Dedifferentiated amniotic fluid mesenchymal stem cell (primary cell): ENCODE data around the gene DDX59.

Source experiments
- DNase-seq: peaks from one replicate; pipeline ENCODE4 v3.0.0-alpha.2; 2016; ENCODE audit errors: extremely low spot score

DDX59 gene

DNA sequence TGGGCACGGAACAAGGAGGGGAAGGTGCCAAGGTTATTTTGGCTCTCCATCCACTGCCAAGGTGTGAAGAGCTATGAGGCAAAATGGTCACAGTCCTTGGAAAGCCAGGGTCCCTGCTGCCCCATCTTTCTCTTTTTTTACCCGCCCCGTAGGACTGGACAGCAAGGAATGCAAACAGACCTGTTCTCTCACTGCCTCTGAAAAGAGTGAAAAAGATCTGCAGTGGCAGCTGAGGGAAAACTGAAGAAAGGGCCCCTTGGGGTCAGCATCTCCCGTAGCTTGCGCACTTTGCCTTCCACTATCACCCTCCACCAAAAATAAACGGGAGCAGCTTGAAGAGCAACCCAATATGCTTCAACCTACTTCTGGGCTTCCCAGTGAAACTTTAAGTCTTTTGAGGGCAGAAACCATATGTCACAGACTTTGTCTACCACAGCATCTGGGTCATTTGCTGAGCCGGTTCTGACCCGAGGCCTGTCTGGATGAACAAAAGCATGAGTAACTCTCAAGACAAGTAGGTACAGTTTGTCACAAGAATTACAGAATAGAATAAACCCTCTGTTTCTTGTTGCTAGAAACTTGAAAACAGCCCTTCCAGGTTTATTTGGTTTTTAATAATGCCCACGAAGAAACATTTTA lies 39.7 kb downstream of the DDX59 start:
- no peak for DNase-seq

DNA sequence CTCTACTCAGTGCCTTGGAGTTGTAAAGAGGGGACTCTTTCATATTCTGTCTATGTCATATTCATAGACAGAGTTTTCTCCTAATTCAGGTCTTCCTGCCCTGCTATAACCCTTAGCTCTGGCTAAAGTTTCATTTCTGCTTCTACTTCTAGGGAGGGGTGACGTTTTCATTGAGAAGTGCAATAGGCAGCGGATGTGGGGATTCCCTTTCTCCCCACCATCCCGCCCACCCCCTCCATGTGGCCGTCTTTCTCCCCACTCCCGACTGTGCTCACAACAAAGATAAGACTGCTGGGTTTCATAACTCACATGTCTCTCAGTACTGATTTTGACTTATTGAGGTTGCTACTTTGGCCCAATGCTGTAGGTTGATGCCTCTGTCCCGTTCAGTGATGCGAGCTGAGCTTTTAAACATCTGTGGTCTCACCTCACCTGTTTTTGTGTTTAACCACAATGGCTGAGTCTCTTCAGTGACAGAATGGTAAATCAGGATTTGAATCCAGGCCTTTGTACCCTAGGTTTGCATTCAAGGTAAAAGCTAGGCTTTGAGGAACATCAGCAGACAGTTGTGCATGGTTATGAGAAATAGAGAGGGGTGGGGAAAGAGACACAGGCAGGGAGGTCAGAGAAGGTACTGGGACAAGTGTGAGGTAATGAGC lies 41.4 kb downstream of the DDX59 start:
- no peak for DNase-seq

DNA sequence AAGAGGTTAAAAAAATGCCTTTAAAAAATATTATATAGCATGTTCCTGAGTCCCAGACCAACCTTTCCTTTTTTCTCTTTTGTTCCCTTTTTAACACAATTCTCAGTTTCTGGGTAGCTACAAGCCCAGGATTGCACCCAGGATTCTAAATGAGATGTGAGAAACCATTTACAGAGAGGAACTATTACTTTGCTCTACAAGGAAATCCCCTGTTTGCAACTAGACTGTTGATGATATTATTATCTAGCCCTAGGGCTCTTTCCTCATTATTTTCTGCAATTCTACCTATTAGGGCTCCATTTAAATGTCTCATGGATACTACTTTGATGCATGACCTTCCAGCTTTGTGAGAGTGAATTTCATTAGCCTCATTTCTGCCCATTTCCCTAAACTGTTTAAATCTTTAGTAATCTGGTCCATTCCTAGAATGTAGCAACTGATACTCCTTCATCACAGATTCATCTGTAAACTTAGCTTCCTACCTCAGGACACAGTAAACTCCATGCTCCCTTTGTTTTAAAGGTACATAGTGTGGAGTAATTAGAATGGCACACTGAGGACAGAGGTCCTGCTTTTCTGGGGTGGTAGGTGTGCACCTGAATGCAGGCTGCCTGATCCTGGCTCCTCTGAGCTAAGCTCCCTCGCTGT lies 42.0 kb downstream of the DDX59 start:
- DNase-seq, result no peak

DNA sequence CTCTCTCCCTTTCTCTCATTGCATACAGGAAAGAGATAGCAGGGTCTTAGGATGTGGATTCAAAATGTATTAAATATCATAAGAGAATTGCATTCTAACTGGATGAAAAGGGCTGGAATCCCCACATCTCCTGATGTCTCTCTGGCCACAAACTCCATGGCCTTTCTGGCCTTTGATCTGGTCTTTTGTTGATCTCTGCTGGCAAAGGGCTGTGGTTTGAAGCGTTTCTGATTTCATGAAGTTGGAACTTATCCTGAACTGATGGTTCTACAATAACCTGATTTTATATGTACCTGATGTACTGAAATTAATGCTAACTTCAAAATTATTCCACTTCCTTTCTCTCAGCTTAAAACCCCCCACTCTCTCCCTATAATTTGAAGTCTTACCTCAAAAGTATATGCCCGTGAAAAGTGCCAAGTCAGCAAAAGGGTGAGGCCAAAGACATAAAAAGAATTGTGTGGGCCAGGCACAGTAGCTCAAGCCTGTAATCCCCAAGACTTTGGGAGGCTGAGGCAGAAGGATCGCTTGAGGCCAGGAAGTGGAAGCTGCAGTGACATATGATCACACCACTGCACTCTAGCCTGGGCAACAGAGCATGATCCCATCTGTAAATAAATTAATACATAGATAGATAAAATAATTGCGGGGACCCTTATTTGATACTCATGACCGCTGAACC lies 42.7 kb downstream of the DDX59 start:
- DNase-seq, result no peak

DNA sequence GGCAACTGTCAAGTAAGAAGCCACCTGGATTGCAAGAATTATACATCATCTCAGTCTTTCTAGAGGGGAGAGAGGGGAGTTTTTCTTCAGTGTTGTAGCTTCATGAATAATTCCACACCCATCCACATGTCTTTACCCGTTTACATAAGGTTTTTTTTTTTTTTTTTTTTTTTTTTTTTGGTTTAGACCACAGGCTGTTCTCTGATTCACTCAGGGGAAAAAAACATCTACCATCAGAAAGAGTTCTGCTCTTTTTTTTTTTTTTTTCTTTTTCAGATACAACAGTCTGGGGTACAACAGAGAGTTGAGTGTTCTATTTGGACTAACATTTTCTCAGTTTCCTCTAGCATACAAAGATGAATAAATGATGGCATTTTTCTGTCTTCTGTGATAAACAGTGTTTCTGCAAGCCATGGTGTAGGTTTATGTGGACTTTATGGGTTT lies 44.3 kb downstream of the DDX59 start:
- DNase-seq, result no peak

DNA sequence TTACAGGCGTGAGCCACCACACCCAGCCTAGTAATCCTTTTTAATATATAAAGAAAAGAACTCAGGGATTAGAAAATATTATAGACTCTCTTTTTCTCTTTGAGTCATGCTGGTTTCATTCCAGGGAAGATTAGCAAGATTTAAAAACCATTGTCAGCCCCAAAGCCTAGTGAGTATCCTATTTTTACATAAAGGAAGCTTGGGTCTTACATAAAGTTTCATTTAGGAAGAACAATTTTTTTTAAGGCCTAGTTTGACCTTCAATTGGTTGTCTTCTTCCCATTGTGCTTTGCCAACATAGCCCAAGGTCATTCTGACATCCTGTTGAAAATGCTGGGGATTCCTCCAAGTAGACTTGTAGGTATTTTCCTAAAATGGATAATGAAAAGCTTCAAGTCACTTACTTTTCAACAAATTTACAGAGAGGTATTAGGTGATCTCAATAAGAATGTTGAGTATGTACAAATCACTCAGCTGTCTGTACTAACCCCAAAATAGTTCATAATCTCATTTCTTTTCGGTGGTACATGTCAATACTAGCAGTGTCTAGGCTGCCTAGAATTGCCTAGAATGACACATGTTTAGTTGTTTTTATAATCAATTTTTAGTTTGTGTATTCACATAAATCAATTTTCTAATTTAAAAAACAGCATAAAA lies 44.9 kb downstream of the DDX59 start:
- no peak for DNase-seq

DNA sequence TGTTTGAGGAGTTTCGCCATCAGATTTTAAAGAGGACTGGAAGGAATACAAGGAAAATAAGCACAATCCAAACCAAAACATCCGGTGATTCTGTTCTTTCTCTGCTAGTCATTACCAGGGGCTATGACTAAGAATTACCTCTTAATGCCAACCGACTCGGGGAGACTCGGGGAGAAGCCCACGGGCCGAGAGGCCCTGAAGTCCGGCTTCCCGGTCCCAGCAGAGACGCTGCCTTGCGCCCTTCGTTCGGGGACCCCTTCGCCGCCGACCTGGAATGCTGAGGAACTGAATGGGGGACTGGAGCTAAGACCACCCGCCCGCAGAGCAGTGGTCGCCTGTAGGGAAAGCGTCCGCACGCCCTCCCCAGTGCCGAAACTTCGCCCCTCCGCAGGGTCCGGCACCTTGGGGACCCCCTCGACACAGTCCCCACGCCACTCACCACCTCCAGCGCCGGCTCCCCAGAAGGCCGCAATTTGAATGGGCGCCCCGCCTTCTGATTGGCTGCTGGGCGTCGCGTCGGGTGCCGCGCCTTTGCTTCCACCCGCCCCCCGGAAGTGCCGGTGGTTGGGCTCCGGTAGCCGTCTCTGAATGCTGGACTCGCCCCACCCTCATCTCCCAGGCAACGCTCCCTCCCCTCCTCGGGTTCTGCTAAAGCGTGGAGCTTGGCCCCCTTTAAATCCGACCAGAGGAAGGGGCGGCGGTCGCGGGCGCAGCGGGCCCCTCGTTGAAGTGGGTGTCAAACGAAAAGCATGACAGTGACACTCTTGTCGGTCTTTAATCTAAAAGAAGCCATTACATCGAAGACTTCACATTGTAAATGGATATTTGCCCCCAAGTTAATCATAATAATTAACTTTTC lies 49.2 kb downstream of the DDX59 start, which contains the start of gene KIF14:
Gene KIF14, minus strand, starts transcription at position 479 of the 859 bp plus-strand sequence. CDS start 2,028 bp downstream, outside the sequence.
- DNase-seq, result peak; percentile 90

DNA sequence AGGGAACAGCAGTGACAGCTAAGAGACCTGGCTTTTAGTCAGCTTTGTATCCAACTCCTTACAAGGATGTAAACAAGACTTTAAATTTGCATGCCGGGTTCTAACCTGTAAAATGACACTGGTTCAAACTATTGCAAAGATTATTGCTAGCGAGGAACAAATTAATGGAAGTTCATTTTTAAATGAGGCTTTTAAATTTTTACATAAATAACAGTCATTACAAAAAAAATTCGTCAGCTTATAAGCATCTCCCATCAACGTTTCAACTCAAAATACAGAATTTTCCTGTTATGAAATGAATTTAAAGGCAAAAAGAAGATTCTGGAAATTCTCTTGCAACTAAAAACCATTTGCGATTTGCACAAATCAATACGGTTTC lies 49.8 kb downstream of the DDX59 start:
- no peak for DNase-seq

DNA sequence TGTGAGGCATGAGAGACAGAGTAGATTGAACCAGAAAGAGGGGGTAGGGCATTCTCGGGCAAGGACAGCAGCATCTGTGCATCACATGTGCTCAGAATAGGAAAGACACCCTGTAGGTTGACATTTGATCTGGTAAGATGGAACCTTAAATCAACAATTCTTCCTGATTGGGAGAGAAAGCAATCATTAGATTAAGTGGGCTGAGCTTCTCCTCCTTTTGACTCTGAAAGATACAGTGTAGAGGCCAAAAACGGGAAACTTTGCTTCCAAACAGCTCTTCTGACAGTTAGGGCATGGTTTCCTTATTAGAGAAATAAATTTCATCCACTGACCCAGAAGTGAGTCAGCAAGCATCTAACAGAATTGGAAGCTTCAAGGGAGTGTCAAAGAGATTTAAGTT lies 58.9 kb downstream of the DDX59 start:
- DNase-seq, result no peak

DNA sequence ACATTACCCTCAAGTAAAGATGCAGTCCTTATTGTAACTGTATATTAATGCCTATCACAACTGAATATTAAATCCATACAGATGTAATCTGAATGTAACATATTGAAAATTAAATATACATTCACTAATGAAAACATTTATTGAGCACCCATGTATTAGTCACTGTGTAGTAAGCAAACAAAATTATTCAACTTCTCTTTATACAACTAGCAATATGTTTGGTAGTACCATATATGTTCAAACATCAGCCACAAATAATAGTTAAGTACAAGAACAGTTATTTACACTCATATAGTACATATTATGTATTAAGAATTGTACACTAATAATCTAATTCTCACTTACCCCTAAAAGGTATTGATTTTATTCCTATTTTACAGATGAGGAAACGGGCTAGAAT lies 67.1 kb downstream of the DDX59 start:
- DNase-seq, result no peak
